Activated naive CD4-positive, alpha-beta T cell treated with anti-CD3 and anti-CD28 coated beads, Interleukin-2, amount 50 U/mL, for 72 hours (primary cell): ENCODE results near the gene KCNJ15. TPM values are rescaled to one million over a fixed set of nuclear protein-coding genes. Genes with fewer than 3 reads are reported as not detected.

ENCODE experiments used
- ATAC-seq, 2 donors: fragments of 150-1000 bp; cut with Tn5 transposase; 2 replicates each; pipeline ENCODE4 v1.10.0; 2021; ENCODE audit warnings: mild to moderate bottlenecking in 2 of 2, moderate library complexity in 2 of 2
- DNase-seq, 2 donors: peaks; one replicate each; pipeline ENCODE4 v3.0.0; 2021 to 2022; ENCODE audit warnings: low spot score in 2 of 2
- H3K27ac Mint-ChIP-seq, 2 donors: one replicate each; pipeline ENCODE4 v1.8.0; 2022; ENCODE audit warnings: mild to moderate bottlenecking in 2 of 2, mixed read lengths in 2 of 2
- H3K36me3 Mint-ChIP-seq, 2 donors: one replicate each; pipeline ENCODE4 v1.8.0; 2022; ENCODE audit warnings: mixed read lengths in 2 of 2
- H3K9me3 Mint-ChIP-seq, 2 donors: one replicate each; pipeline ENCODE4 v1.8.0; 2022; ENCODE audit warnings: mixed read lengths in 2 of 2
- total RNA-seq, 2 donors: library from RNA; stranded (reverse); gene quantifications; one replicate each; pipeline ENCODE4 v1.2.3, GENCODE V29; 2022

KCNJ15 gene
- total RNA-seq, 2 donors from 2014 or later: 0.20 to 1.5 TPM

DNA sequence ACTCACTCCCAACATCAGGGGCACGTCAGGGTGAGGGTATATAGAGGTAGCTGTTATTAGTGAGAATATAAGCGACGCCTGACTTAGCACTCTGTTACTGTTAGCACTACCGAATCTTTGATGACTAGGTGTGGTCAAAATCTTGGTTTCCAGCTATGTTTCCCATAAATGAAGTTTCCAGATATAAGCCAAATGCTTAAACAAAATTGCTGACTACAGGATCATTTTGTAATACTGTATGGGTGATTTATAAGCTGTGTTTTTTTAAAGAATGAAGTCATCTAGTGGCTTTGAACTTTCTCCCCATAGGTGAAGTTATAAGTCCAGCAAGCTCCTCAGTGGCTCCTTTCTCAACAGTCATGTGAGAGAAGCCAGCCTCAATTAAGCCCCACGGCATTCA is 23.7 kb downstream of the KCNJ15 start:
- peaks cover 0 to 20% of the 10 kb centered on the region in 2 donors for H3K9me3 Mint-ChIP-seq
- DNase-seq (no peak), ATAC-seq (no peak)
- peaks cover 0 to 12% of the 10 kb centered on the region in 2 donors for H3K36me3 Mint-ChIP-seq
- no peak overlapping the region for H3K27ac Mint-ChIP-seq

DNA sequence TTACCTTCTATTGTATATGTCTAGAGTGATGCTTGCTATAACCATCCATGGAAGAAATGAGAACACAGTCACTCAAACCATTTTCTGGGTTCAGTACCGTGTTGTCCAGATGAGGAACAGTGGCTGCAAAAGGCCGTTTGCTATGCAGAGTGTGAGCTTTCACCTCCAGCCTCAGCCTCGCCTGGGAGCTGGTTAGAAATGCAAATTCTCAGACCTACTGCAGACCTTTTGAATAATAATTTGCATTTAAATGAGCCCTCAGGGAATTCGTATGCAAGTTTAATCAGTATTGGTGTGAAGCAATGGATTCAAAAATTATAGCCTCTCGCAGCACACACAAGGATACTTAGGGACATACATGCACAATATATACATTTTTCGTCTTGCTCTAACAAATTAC is 24.1 kb downstream of the KCNJ15 start:
- peaks cover 0 to 12% of the 10 kb centered on the region in 2 donors for H3K36me3 Mint-ChIP-seq
- DNase-seq: no peak
- no peak for ATAC-seq
- no peak overlapping the region for H3K27ac Mint-ChIP-seq
- peaks cover 0 to 20% of the 10 kb centered on the region in 2 donors for H3K9me3 Mint-ChIP-seq

DNA sequence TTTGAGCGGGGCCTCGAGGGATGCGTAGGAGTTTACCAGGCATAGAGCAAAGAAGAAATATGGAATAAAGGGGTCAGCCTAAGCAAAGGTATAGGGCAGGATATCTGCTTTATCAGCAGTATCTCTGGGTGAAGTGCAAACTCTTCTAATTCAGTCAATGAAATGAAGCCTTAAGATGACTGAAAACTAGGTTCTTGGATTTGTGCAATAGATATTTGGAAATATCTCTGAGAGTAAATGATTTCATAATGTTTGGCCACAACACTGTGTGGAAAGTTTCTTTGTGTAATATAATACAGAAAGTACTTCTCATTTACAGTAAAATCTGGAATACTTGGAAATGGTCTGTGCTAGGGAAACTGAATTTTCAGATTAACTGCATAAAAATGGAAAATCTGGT is 26.1 kb downstream of the KCNJ15 start:
- Mint-ChIP-seq H3K36me3 (peaks cover 0 to 12% of the 10 kb centered on the region in 2 donors), H3K9me3 (peaks cover 0 to 20% of the 10 kb centered on the region in 2 donors), H3K27ac (peak overlapping the region in 1 of 2 donors; percentile 7)
- DNase-seq (no peak), ATAC-seq (peak in 1 of 2 donors; percentile 48)

DNA sequence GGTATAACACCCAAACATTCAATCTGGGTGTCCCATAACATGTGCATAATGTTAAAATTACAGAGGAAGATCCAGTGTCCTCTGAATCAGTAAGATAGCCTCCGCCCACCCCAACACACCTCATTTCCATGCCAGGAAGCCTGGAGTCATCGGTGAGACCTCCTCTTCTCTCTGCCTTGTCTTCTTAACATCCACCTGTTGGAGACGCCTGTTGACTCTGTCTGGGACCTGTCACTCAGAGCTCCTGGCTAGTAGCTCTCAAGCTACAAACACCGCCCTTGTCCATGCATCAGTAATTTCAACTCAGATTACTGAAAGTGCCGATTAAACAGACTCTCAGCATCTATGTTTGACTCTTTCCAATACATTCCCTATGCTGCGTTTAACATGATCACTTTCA is 27.4 kb downstream of the KCNJ15 start:
- H3K9me3 Mint-ChIP-seq: peaks cover 0 to 14% of the 10 kb centered on the region in 2 donors
- H3K27ac Mint-ChIP-seq: no peak overlapping the region
- DNase-seq (no peak), ATAC-seq (no peak)
- peaks cover 0 to 4% of the 10 kb centered on the region in 2 donors for H3K36me3 Mint-ChIP-seq

DNA sequence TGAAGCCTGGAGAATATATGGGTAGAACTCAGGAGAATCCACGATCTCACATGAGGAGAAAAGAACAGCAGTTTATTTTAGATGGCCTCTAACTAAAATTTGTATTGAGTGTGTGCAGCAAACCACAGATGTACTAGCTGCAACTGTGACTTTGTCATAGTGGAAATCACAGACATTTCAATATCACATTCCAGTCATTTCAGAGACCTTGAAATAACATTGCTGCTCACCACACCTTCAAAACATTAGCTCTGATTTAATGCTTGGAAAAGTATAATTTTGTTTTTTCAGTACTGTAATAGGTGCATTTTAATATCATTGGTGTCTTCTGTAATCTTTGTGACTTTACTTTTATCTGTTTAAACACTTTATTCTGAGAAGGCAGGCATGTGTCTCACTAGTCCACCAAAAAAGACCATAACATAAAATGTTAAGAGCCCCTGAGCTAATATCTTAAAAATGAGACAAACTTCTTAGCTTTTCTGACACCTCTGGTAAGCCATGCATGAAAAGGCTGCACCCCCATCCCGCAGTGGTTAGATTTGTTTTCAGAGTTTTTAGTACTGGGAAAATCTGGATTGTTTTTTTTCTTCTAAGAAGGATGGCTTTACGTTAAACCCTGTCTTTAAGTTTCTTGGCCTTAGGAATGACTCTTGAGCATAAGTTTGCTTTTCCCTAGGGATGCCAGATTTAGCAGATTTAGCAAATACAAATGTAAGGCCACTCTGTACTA is 30.1 kb downstream of the KCNJ15 start:
- ATAC-seq (peak in 1 of 2 donors; percentile 82), DNase-seq (no peak)
- no peaks in the 10 kb centered on the region for H3K36me3 Mint-ChIP-seq
- H3K9me3 Mint-ChIP-seq: peaks cover 0 to 9% of the 10 kb centered on the region in 2 donors
- H3K27ac Mint-ChIP-seq: no peak overlapping the region

DNA sequence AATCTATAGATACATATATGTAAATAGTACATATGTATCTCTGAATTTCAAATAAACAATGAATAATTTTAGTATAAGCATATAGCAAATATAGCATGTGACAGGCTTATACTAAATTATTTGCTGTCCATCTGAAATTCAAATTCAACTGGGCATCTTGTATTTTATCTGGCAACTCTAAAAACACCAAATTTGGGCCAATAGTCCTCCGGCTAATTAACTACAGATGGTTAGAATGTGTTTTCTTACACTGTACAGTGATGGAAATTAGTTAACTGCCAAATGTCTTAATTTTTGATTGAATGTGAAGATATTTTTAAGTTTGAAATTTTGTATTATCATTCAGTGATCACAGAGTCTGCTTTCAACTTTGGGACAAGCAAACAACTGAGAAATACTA is 30.7 kb downstream of the KCNJ15 start:
- DNase-seq (no peak), ATAC-seq (no peak)
- Mint-ChIP-seq H3K27ac (no peak overlapping the region), H3K9me3 (peaks cover 0 to 5% of the 10 kb centered on the region in 2 donors), H3K36me3 (no peaks in the 10 kb centered on the region)

DNA sequence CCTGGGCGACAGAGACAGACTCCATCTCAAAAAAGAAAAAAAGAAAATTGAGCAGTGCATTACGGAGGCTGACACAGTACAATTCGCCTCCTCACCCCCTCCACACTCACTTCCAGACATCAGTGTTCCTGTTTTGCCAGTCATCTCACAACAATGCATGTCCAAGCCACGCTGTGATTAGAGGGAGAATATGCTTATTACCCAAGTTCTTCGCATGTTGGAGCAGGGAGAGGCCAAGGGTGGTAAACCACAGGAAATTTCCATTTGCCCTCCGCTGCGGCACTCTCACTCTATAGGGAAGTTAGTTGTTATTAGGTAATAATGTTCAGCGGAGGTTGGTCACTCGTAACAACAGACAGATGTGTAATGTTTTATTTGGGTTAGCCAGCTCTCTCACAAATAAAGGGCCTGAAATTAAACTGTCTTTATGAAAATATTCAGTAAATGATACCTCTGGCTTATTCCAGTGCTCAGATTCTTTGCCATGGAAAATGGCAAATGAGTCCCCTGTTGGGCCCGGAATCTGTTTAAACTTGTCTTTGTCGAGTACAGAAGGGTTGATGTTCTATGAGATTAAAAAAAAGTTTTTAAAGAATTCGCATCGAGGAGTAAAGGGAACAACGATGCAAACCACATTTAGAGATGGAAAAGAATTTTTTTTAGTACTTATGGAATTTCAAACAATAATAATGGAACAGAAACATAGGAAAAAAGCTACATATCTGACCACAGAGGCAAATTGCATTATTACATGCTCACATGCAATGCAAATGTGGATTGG is 33.1 kb downstream of the KCNJ15 start:
- no peak for DNase-seq
- Mint-ChIP-seq H3K27ac (no peak overlapping the region), H3K9me3 (peaks cover under 1 to 2% of the 10 kb centered on the region in 2 donors), H3K36me3 (peaks cover 0 to 4% of the 10 kb centered on the region in 2 donors)
- ATAC-seq: no peak

DNA sequence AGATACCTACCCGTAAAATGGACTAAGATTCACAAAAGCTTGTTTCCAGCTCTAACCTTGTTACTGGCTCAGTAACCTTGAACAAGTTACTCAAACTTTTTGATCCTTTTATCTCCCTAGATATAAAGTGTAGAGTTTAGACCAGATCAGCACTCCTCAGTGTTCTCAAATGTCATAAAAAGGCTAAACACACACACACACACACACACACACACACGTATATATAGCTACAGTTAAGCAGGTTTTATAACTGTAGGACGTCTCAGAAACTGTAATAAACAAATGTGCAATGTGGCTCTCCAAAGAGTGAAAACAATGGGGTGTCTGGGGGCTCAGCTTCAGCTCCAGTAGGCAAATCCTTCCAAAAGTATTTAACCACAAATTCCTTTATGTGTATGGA is 34.0 kb downstream of the KCNJ15 start:
- DNase-seq: no peak
- H3K27ac Mint-ChIP-seq: no peak overlapping the region
- peaks cover 0 to 4% of the 10 kb centered on the region in 2 donors for H3K36me3 Mint-ChIP-seq
- peaks cover 0 to 2% of the 10 kb centered on the region in 2 donors for H3K9me3 Mint-ChIP-seq
- ATAC-seq: no peak

DNA sequence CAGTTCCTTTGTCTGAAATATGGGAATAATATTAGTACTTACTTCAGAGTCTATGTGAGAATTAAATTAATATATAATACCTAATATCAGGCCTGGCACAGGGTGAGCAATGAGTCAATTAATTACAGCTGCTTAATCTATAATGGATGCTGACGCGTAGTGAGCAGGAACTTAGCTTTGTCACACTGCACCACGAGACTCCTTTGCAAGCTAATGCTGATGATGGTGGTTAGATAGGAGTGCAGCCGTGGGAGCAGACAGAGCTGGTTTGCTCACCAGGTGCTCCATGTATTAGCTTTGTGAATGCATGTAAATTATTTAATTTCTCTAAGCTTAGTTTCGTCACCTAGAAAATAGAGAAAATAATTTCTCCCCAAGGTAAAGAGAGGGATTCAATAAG is 35.1 kb downstream of the KCNJ15 start:
- Mint-ChIP-seq H3K27ac (no peak overlapping the region), H3K9me3 (peaks cover 0 to 2% of the 10 kb centered on the region in 2 donors), H3K36me3 (peaks cover 0 to 4% of the 10 kb centered on the region in 2 donors)
- DNase-seq (no peak), ATAC-seq (no peak)

DNA sequence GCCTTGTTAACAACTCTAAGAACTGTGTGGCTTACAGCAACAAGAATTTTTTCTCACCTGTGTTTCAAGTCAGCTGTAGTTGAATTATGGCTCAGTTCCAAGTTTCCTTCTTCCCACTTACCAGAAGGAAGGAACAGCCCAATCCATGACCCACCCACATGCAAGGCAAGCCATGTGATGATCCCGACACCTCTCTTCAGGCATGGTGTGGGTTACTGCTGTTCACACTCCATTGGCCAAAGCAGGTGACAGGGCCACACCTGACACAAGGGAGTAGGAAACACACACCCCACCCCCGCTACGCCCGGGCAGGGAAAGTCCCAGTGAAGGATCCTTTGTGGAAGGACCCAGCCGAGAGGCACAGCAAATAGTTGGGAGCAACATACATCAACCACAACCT is 36.3 kb downstream of the KCNJ15 start:
- DNase-seq (no peak), ATAC-seq (no peak)
- Mint-ChIP-seq H3K27ac (no peak overlapping the region), H3K36me3 (peaks cover 0 to 4% of the 10 kb centered on the region in 2 donors), H3K9me3 (peaks cover 0 to 2% of the 10 kb centered on the region in 2 donors)

DNA sequence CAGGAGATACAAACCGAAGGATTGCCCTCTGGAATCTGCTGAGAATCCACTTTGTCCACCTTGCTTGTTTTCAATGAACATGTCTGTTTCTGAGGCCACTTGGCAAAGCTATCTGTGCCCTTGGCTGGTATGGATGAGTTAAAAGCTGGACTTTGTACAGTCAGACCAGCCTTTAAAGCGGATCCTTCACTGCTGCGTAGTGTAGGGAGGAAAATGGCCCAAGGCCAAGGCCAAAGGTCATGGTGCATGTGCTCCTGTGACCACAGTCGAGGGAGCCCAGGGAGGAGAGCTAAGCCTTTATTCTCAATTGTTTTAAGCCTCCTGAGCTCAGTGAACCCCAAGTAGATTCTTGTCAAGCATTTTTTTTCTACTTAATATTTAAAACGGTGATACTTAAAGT is 37.0 kb downstream of the KCNJ15 start:
- Mint-ChIP-seq H3K9me3 (peaks cover 0 to 2% of the 10 kb centered on the region in 2 donors), H3K27ac (no peak overlapping the region), H3K36me3 (peaks cover 0 to 4% of the 10 kb centered on the region in 2 donors)
- ATAC-seq (peak in 1 of 2 donors; percentile 28), DNase-seq (no peak)

DNA sequence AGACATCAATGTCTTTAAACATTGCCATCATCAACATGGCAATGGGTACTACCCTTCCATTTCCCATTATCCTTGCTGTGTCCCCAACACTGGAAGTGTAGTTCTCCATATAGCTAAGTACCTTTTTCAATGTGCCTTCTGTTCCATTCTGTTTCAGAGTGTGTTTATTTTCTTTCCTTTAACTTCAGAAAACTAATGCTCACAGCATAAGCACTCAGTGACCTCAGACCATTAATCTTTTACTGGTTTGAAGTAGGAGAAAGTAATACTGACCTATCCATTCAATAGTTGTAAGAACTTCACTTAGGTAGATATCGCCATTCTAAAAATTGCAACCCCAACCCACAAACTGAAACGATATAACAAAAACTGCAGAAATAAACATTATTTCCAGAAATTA is 37.8 kb downstream of the KCNJ15 start:
- peaks cover 0 to 4% of the 10 kb centered on the region in 2 donors for H3K36me3 Mint-ChIP-seq
- no peak for ATAC-seq
- no peak for DNase-seq
- peaks cover 0 to 2% of the 10 kb centered on the region in 2 donors for H3K9me3 Mint-ChIP-seq
- no peak overlapping the region for H3K27ac Mint-ChIP-seq

DNA sequence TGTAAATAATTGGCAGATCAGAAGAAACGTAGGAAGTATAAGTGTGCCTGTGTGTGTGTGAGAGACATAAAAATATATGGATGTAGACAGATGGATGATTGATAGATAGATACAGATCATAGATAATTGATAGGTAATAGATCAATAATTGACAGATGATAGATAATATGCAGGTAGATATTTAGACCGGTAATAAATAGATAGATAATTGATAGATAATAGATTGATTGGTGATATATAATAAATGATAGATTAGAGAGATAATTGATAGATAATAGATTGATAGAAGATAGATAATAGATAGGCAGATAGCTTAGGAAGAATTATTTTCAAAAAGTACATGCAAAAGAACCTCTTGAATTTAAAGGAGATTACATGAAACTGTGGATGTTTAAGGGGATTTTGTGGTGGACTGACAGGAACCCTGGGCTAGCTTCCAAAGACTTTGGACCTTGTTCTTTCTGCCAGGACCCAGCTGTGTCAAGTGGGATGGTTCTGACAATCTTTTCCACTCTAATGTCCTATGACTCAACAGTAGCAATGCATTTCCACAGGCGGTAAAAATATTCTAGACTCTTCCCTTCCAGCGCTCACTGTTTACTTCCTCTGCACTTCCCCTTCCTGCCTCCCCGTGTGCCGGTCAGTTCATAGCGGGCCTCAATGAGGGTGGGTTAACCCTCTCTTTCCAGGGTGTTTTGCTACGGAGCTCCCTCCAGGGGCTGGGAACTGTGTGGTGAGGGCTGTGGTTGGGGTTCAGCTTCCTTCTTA is 39.4 kb downstream of the KCNJ15 start:
- ATAC-seq (peak in 1 of 2 donors; percentile 51), DNase-seq (no peak)
- H3K9me3 Mint-ChIP-seq: peaks cover 0 to 2% of the 10 kb centered on the region in 2 donors
- peak overlapping the region; percentile 81 to 85 for H3K27ac Mint-ChIP-seq
- H3K36me3 Mint-ChIP-seq: peaks cover 0 to 4% of the 10 kb centered on the region in 2 donors

DNA sequence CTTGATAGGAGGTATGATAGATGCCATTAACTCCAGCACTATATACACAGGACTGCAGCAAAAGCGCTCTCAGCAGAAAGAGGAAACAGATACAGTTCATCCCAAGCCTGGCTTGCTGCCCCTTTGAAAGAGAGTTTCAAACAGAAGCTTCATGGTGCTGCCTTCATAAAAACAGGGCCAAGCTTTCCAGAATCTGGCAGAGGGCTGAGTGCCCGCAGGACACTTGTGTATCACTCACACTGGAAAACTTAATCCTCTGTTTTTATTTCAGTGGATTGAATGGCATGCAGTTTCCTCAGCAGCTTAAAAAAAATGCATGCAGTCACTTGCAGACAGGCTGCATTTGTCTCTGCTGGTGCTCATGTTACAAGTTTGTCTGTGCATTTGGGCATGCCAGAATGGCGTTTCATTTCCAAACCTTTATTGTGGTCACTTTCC is 40.4 kb downstream of the KCNJ15 start:
- H3K9me3 Mint-ChIP-seq: peaks cover 0 to 2% of the 10 kb centered on the region in 2 donors
- DNase-seq: no peak
- ATAC-seq: peak in 1 of 2 donors; percentile 34
- H3K27ac Mint-ChIP-seq: no peak overlapping the region
- H3K36me3 Mint-ChIP-seq: peaks cover 0 to 4% of the 10 kb centered on the region in 2 donors

DNA sequence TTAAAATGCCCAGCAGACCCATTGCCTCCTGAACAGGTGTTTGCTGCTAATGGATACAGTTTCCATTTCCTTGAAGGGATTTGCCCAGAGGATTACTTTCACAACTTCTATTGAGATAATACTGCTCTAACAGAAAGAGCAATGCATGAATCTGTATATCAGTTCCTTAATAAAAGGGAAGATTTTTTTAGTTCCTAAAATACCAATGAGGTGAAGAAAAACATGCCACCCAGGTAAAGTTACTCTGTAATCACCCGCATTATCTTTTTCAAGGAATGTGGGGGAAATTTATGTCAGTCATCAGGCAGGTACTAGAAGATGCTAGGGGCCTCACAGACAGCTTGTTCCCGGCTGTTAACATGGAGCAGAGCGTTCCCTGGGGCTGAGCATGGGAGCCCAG is 41.1 kb downstream of the KCNJ15 start:
- H3K36me3 Mint-ChIP-seq: peaks cover 0 to 4% of the 10 kb centered on the region in 2 donors
- DNase-seq: no peak
- no peak overlapping the region for H3K27ac Mint-ChIP-seq
- no peak for ATAC-seq
- peaks cover 0 to 2% of the 10 kb centered on the region in 2 donors for H3K9me3 Mint-ChIP-seq

DNA sequence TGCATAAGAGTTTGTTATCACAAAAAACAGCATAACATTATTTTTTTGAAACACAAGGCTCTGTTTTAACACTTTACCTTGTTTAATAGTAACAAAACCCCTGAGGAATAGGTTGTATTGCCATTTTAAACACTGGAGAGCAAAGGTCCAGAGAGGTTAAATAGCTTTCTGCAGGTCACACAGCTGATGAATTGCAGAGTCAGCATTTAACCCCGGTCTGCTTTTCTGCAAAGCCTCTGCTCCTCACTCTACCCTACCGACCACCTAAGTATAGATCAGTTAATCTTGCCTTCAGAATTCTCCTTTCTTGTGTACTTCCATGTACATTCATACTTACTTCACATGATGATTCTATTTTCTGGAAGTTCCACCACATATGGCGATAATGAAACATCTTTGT is 42.0 kb downstream of the KCNJ15 start:
- no peak for ATAC-seq
- DNase-seq: no peak
- Mint-ChIP-seq H3K27ac (no peak overlapping the region), H3K36me3 (no peaks in the 10 kb centered on the region), H3K9me3 (no peaks in the 10 kb centered on the region)

DNA sequence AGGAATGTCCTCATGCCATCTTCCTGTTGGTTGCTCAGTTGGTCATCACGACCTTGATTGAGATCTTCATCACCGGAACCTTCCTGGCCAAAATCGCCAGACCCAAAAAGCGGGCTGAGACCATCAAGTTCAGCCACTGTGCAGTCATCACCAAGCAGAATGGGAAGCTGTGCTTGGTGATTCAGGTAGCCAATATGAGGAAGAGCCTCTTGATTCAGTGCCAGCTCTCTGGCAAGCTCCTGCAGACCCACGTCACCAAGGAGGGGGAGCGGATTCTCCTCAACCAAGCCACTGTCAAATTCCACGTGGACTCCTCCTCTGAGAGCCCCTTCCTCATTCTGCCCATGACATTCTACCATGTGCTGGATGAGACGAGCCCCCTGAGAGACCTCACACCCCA is 42.9 kb downstream of the KCNJ15 start:
- H3K27ac Mint-ChIP-seq: peak overlapping the region; percentile 47 to 72
- no peak for DNase-seq

More for the DNA sequence above, 42.9 kb downstream of the KCNJ15 start:
- Mint-ChIP-seq H3K9me3 (no peaks in the 10 kb centered on the region), H3K36me3 (no peaks in the 10 kb centered on the region)
- no peak for ATAC-seq
